ENCODE results near the gene IDI1. TPM values are rescaled to one million over a fixed set of nuclear protein-coding genes. Genes with fewer than 3 reads are reported as not detected.

Gene IDI1
- total and polyA plus RNA-seq, 11 donors, result 9.1 to 44.8 (median 18.4) TPM

GRCh38 chr10:1095498-1095897 is 46.6 kb upstream of the IDI1 start:
- WGBS, 4 donors, result 86 to 88% (median 87%) methylated on average over 12 of the region's 12 CpGs
- H3K27me3 ChIP-seq, result no peaks in the 10 kb centered on the region
- no peak for ATAC-seq
- no peak for TF ChIP-seq CTCF (IDR thresholded peaks at IDR 0.05)
- no peak for TF ChIP-seq POLR2A (IDR thresholded peaks at IDR 0.05)
- intact Hi-C loops (cut with DNase I), result no loop called here
- H3K9me3 ChIP-seq, result no peaks in the 10 kb centered on the region
- H3K36me3 ChIP-seq, result peaks cover 0 to 88% (median 78%) of the 10 kb centered on the region in 9 donors
- DNase-seq, result no peak
- no peak overlapping the region for H3K4me3 ChIP-seq
- peaks cover 0 to 22% (median 8%) of the 10 kb centered on the region in 12 donors for H3K4me1 ChIP-seq
- no peak overlapping the region for H3K27ac ChIP-seq

- ATAC-seq, result no peak
- no peak for DNase-seq
- WGBS, 4 donors, result 90 to 95% (median 94%) methylated on average over 15 of the region's 15 CpGs
- H3K9me3 ChIP-seq, result no peaks in the 10 kb centered on the region
- TF ChIP-seq POLR2A (IDR thresholded peaks at IDR 0.05) (no peak), CTCF (IDR thresholded peaks at IDR 0.05) (no peak)
- H3K4me1 ChIP-seq, result peaks cover 0 to 11% (median 7%) of the 10 kb centered on the region in 12 donors
- peaks cover 0 to 99% (median 86%) of the 10 kb centered on the region in 9 donors for H3K36me3 ChIP-seq
- no peaks in the 10 kb centered on the region for H3K27me3 ChIP-seq
- intact Hi-C loops (cut with DNase I), result no loop called here
- no peak overlapping the region for H3K4me3 ChIP-seq
- H3K27ac ChIP-seq, result no peak overlapping the region
Observed at GRCh38 chr10:1094112-1095057, 45.5 kb upstream of the IDI1 start.

GRCh38 chr10:1093696-1094095 is 44.8 kb upstream of the IDI1 start:
- Histone ChIP-seq H3K36me3 (peaks cover 0 to 99% (median 86%) of the 10 kb centered on the region in 9 donors), H3K27me3 (no peaks in the 10 kb centered on the region), H3K9me3 (no peaks in the 10 kb centered on the region), H3K4me1 (peaks cover 0 to 9% (median 4%) of the 10 kb centered on the region in 12 donors), H3K27ac (no peak overlapping the region), H3K4me3 (no peak overlapping the region)
- ATAC-seq (no peak), DNase-seq (no peak)
- intact Hi-C loops (cut with DNase I), result no loop called here
- 95 to 97% (median 96%) methylated on average over 9 of the region's 9 CpGs for WGBS, 4 donors
- no peak for TF ChIP-seq CTCF (IDR thresholded peaks at IDR 0.05)
- TF ChIP-seq POLR2A (IDR thresholded peaks at IDR 0.05), result no peak

GRCh38 chr10:1090696-1091095 is 41.8 kb upstream of the IDI1 start:
- Histone ChIP-seq H3K36me3 (peaks cover 4 to 99% (median 86%) of the 10 kb centered on the region in 9 donors), H3K27me3 (no peaks in the 10 kb centered on the region), H3K9me3 (no peaks in the 10 kb centered on the region), H3K4me1 (peaks cover 0 to 7% (median 0%) of the 10 kb centered on the region in 12 donors), H3K4me3 (no peak overlapping the region), H3K27ac (no peak overlapping the region)
- no peak for DNase-seq
- TF ChIP-seq CTCF (IDR thresholded peaks at IDR 0.05) (no peak), POLR2A (IDR thresholded peaks at IDR 0.05) (no peak)
- no peak for ATAC-seq
- intact Hi-C loops (cut with DNase I), result no loop called here
- WGBS, 4 donors, result 96% methylated on average over 14 of the region's 14 CpGs
